Measurements from ENCODE around the gene RNLS. TPM values are rescaled to one million over a fixed set of nuclear protein-coding genes. Genes with fewer than 3 reads are reported as not detected.

The RNLS gene
- total RNA-seq (2021; ENCODE audit: unreplicated experiment) (not detected), Bru-seq, nascent RNA (percentile 2 among the genes with signal in this experiment), BruChase-seq, experiment 1, labeled RNA remaining after a 6-hour chase (percentile 2 among the genes with signal in this experiment), BruChase-seq, experiment 2, labeled RNA remaining after a 2-hour chase (percentile 4 among the genes with signal in this experiment)
- not detected in 2 replicates for polyA plus RNA-seq (2012)
- long read RNA-seq: 0 reads

DNA sequence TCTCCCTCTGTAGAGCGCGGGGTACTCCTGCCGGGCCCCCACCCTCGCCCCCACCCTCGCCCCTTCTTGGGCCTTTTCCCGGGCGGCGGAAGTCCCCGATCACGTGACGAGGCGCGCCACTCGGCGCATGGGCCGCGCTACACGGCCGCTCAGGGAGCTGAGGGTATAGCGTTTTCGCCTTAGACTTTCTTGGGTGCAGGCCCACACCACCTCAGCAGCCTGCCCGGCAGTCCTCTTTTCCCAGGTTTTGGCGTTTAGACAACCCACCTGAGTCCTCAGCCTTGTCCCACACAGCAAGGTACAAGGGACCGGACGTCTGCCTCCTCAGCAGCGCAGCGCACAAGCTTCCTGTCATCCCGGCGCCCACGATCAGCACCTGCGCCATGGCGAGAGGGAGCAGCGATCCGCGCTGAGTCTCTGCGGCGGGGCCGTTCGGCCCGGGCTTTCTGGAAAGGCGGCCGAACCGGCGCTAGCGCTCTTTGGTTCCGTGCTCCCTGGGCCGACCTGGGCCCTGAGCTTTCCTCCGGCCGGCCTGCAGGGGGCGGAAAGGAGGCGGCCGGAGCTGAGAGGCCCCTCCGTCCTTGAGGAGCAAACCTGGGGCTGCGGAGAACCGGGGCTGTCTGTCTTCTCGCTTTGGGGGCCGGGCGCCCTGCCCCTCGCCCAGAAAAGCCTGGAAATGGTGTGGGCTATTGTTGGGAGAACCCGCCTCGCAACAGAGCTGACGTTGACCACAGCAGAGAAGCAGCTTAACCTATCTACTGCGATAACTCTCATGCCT is at the start of gene RNLS:
Gene RNLS, minus strand, starts transcription at position 513 of the 778 bp plus-strand sequence.
- no peaks in the 10 kb centered on the region for H3K27me3 ChIP-seq (ENCODE audit: insufficient read depth, low read length)
- intact Hi-C loops (cut with micrococcal nuclease): loop anchor here (5.0 kb wide), 1 partner anchor 229 kb away; no protein-coding TSS in a partner anchor
- ChIA-PET RAD21 (ENCODE audit: low non-redundant PET in 1 of 2, low total read pairs in 2 of 2, uncharacterized antibody in 2 of 2, unreplicated experiment in 2 of 2) (no interaction called here), POLR2A (no interaction called here), CTCF (interaction anchor here (1.1 kb wide), 2 partner anchors 9 to 12 kb away, joined by 3 to 5 read pairs; no protein-coding TSS in a partner anchor)
- H3K4me2 ChIP-seq (ENCODE audit: low read length): no peak within 1 kb of the TSS
- no peak within 1 kb of the TSS for H3K27ac ChIP-seq (ENCODE audit: low read depth, low read length)
- no peak within 1 kb of the TSS for H3K9ac ChIP-seq (ENCODE audit: low read length)
- H3K9me2 ChIP-seq (ENCODE audit: insufficient read depth): no peaks in the 10 kb centered on the region
- H3K9me3 ChIP-seq (ENCODE audit: control insufficient read depth in 1 of 2, insufficient read depth in 1 of 2, low read depth in 1 of 2, low read length in 2 of 2): no peaks in the 10 kb centered on the region
- no TSS peak for BruUV-seq (replicated peaks)
- no peak within 1 kb of the TSS for H2AFZ ChIP-seq (ENCODE audit: low read depth, low read length, poor library complexity, severe bottlenecking)
- ATAC-seq (peak; percentile 49; the same call in 1 of the 2 replicates), DNase-seq (ENCODE audit: low read depth, low spot score) (no peak)
- no peaks in the 10 kb centered on the region for H3K36me3 ChIP-seq (ENCODE audit: control insufficient read depth in 1 of 2, insufficient read depth in 2 of 2, low read length in 2 of 2)
- TF ChIP-seq, protein P1, sequence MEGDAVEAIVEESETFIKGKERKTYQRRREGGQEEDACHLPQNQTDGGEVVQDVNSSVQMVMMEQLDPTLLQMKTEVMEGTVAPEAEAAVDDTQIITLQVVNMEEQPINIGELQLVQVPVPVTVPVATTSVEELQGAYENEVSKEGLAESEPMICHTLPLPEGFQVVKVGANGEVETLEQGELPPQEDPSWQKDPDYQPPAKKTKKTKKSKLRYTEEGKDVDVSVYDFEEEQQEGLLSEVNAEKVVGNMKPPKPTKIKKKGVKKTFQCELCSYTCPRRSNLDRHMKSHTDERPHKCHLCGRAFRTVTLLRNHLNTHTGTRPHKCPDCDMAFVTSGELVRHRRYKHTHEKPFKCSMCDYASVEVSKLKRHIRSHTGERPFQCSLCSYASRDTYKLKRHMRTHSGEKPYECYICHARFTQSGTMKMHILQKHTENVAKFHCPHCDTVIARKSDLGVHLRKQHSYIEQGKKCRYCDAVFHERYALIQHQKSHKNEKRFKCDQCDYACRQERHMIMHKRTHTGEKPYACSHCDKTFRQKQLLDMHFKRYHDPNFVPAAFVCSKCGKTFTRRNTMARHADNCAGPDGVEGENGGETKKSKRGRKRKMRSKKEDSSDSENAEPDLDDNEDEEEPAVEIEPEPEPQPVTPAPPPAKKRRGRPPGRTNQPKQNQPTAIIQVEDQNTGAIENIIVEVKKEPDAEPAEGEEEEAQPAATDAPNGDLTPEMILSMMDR (IDR thresholded peaks at IDR 0.05 in 2 of 3, conservative IDR thresholded peaks at IDR 0.05 in 1 of 3; ENCODE audit: borderline replicate concordance in 1 of 3, insufficient read depth in 1 of 3, low read depth in 2 of 3, low read length in 2 of 3): peak in 2 of 3 experiments; percentile 41 to 42; a peak in 4 of 6 replicates
- TF ChIP-seq JUND (IDR thresholded peaks at IDR 0.05): no peak
- H3K79me2 ChIP-seq (ENCODE audit: insufficient read depth, low read length): no peaks in the 10 kb centered on the region
- H4K20me1 ChIP-seq (ENCODE audit: insufficient read depth): no peaks in the 10 kb centered on the region
- no peak within 1 kb of the TSS for H3K4me3 ChIP-seq (replicated peaks in 1 of 2; ENCODE audit: low read depth in 1 of 2, low read length in 2 of 2)
- no peaks in the 10 kb centered on the region for H3K4me1 ChIP-seq (ENCODE audit: control insufficient read depth in 1 of 2, insufficient read depth in 2 of 2, low read length in 2 of 2)

DNA sequence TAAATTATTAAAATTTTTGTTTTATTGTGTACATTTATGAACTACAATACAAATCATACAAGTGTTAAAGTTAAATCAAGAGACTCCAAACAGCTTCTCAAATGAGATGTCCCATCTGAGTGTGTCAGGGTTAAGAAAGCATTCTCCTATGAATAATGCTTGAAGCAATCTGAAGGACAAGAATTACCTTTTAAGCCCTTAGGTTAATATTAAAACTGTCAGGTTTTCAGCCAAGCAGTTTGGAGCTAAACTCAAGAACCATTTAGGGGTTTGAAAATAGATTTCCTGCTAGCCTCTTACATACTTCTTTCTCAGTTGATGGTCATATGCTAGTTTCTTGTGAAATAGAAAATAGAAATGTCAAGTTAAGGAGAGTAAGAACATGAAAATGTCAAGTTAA is 41.7 kb upstream of the RNLS start:
- intact Hi-C loops (cut with micrococcal nuclease): no loop called here
- BruUV-seq (replicated peaks): no TSS peak
- ATAC-seq: no peak
- no peak for TF ChIP-seq ZNF274 (IDR thresholded peaks at IDR 0.05; ENCODE audit: low read depth, low read length)
- no peak for TF ChIP-seq RAD21 (IDR thresholded peaks at IDR 0.05; ENCODE audit: low read depth)
- TF ChIP-seq SRF (IDR thresholded peaks at IDR 0.05; ENCODE audit: low read depth): no peak
- TF ChIP-seq, protein P1 (IDR thresholded peaks at IDR 0.05 in 2 of 3, conservative IDR thresholded peaks at IDR 0.05 in 1 of 3; ENCODE audit: borderline replicate concordance in 1 of 3, insufficient read depth in 1 of 3, low read depth in 2 of 3, low read length in 2 of 3): no peak
- no peak for TF ChIP-seq SIN3A (IDR thresholded peaks at IDR 0.05; ENCODE audit: low read depth)
- TF ChIP-seq, protein P2, sequence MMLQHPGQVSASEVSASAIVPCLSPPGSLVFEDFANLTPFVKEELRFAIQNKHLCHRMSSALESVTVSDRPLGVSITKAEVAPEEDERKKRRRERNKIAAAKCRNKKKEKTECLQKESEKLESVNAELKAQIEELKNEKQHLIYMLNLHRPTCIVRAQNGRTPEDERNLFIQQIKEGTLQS (IDR thresholded peaks at IDR 0.05): no peak
- no peak for TF ChIP-seq SP1 (IDR thresholded peaks at IDR 0.05; ENCODE audit: low read depth)
- no peak for TF ChIP-seq EZH2 (IDR thresholded peaks at IDR 0.05)
- no peak for TF ChIP-seq POLR2A (IDR thresholded peaks at IDR 0.05; ENCODE audit: borderline replicate concordance, extremely low read depth, insufficient read depth, insufficient read length)
- no peak for TF ChIP-seq ZFX (IDR thresholded peaks at IDR 0.05)
- no peak for TF ChIP-seq EZH2phosphoT487 (IDR thresholded peaks at IDR 0.05; ENCODE audit: borderline replicate concordance)
- TF ChIP-seq POLR2AphosphoS5 (IDR thresholded peaks at IDR 0.05; ENCODE audit: low read depth, low read length): no peak
- no peak for TF ChIP-seq JUND (IDR thresholded peaks at IDR 0.05)
- no peak for TF ChIP-seq YY1 (IDR thresholded peaks at IDR 0.05; ENCODE audit: extremely low read depth, insufficient replicate concordance, low read depth, low read length)

More for the DNA sequence above, 41.7 kb upstream of the RNLS start:
- ChIA-PET POLR2A (no interaction called here), RAD21 (ENCODE audit: low non-redundant PET in 1 of 2, low total read pairs in 2 of 2, uncharacterized antibody in 2 of 2, unreplicated experiment in 2 of 2) (no interaction called here), CTCF (no interaction called here)
- Histone ChIP-seq H3K4me1 (ENCODE audit: control insufficient read depth in 1 of 2, insufficient read depth in 2 of 2, low read length in 2 of 2) (no peaks in the 10 kb centered on the region), H3K9ac (ENCODE audit: low read length) (no peak overlapping the region), H3K27me3 (ENCODE audit: insufficient read depth, low read length) (no peaks in the 10 kb centered on the region), H3K36me3 (ENCODE audit: control insufficient read depth in 1 of 2, insufficient read depth in 2 of 2, low read length in 2 of 2) (no peaks in the 10 kb centered on the region), H3K4me3 (replicated peaks in 1 of 2; ENCODE audit: low read depth in 1 of 2, low read length in 2 of 2) (no peak overlapping the region), H3K4me2 (ENCODE audit: low read length) (no peak overlapping the region), H3K79me2 (ENCODE audit: insufficient read depth, low read length) (no peaks in the 10 kb centered on the region), H3K9me2 (ENCODE audit: insufficient read depth) (no peaks in the 10 kb centered on the region), H3K27ac (ENCODE audit: low read depth, low read length) (no peak overlapping the region), H2AFZ (ENCODE audit: low read depth, low read length, poor library complexity, severe bottlenecking) (no peak overlapping the region), H3K9me3 (ENCODE audit: control insufficient read depth in 1 of 2, insufficient read depth in 1 of 2, low read depth in 1 of 2, low read length in 2 of 2) (no peaks in the 10 kb centered on the region), H4K20me1 (ENCODE audit: insufficient read depth) (no peaks in the 10 kb centered on the region)
- DNase-seq (ENCODE audit: low read depth, low spot score): no peak

All from HCT116 (cell line).